ENCODE measurements around the gene BCL11B.

Gene BCL11B

DNA sequence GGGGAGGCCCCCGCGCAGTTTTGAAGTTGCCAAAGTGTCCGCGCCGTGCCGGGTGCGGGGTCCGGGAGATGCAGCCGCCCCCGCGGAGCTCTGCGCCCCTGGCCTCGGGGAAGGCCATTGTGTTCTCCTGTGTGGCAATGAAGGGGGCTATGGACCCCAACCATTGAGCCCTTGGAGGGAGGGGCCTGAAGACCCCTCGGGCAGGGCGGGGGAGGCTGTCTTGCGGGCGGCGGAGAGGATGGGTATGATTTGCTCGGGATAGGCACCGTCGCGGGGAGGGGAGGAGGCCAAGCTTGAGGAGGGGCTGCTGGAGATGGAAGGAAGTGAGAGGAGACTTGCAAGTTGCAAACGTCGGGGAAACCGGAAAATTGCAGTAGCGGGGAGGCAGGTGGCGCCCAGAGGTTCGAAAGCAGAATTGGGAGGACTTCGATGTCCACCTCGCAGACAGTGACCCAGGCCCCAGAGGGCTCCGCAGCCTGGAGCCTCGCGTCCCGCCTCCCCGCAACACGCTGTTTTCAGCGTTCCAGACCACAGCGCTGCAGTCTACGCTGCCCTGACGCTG is 25.4 kb downstream of the BCL11B start:
- peak overlapping the region; percentile 81 for H3K4me3 Mint-ChIP-seq
- H3K27ac Mint-ChIP-seq = peak overlapping the region; percentile 97
- peaks cover 8% of the 10 kb centered on the region for H3K36me3 Mint-ChIP-seq (ENCODE audit: low read depth)
- ATAC-seq = no peak
- no peaks in the 10 kb centered on the region for H3K27me3 Mint-ChIP-seq
- DNase-seq = peak; percentile 44
- peaks cover 88% of the 10 kb centered on the region for H3K4me1 Mint-ChIP-seq
- no peaks in the 10 kb centered on the region for H3K9me3 Mint-ChIP-seq

DNA sequence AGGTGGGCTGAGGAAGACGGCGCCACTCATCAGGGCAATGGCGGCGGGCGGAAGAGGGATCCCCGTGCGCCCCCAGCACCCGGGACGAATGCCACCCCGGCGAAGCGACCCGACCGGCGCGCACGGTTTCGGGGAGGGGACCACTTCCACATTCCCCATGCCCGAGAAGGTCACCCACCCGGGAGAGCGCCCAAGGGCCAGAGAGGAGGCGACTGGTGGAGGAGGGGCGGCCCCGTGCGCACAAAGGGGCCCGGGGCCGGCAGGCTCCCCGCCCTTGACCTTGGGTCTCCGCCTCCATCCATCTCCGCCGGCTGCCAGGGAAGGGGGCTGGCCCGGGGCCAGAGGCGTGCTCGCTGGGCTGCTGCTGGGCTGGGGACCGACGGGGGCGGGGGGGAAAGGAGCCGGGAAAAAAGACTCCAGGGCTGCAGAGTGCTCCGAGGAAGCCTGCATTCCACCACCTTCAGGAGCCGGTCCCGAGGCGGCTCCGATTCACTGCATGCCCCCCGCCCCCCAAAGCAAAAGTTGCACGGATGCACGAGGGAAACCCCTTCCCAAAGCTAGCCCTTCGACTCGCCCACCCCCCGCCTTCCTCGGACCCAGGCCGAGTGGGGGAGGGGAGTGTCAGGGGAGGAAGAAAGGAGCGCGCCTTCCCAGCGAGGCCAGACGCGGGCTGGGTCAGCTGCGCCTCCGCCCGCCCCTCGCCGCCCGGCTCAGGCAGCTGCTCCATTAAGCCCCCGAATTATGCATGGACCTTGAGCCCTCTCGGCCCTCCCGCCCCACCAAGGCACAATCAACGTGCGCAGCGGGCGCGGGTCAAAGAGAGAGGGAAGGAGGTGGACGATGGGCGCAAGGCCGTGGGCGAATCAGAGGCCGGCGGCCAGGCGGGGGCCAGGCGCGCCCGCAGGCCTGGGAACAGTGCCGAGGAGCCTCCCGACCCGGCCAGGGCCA is 26.2 kb downstream of the BCL11B start:
- H3K9me3 Mint-ChIP-seq = no peaks in the 10 kb centered on the region
- DNase-seq (peak; percentile 46), ATAC-seq (no peak)
- H3K36me3 Mint-ChIP-seq (ENCODE audit: low read depth) = peaks cover 6% of the 10 kb centered on the region
- H3K27ac Mint-ChIP-seq = peak overlapping the region; percentile 85
- H3K27me3 Mint-ChIP-seq = no peaks in the 10 kb centered on the region
- peaks cover 88% of the 10 kb centered on the region for H3K4me1 Mint-ChIP-seq
- peak overlapping the region; percentile 81 for H3K4me3 Mint-ChIP-seq

DNA sequence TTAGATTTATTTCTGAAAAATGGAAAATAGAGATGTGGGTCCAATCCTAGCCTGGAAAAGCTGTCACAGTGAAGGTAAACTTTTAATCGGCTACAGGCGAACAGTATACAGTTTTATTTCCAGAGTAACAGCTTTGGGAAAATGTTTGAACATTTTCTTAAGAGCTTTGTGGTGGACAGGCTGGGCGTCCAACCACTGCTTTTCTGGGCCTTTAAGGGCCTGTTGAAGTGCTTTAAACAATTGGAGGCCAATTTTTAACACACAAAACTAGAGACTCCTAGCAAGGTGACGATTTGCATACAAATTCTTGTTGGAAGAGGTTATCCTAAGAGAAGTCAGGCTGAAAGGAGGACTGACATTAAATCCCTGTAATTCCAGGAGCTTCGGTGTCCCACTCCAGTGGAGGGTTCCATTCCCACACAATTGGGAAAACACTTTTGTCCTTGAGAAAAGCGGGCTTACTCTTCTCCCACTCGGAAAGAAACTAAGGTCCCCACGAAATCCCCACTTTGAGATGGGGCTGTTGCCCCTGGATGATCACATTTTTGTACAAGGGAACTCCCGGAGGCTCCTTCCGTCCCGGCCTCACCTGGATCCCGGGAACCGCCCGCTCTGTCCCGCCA is 26.9 kb downstream of the BCL11B start:
- no peaks in the 10 kb centered on the region for H3K9me3 Mint-ChIP-seq
- H3K36me3 Mint-ChIP-seq (ENCODE audit: low read depth) = peaks cover 4% of the 10 kb centered on the region
- H3K27ac Mint-ChIP-seq = peak overlapping the region; percentile 85
- H3K4me3 Mint-ChIP-seq = peak overlapping the region; percentile 81
- H3K4me1 Mint-ChIP-seq = peaks cover 88% of the 10 kb centered on the region
- DNase-seq (no peak), ATAC-seq (no peak)
- H3K27me3 Mint-ChIP-seq = no peaks in the 10 kb centered on the region

DNA sequence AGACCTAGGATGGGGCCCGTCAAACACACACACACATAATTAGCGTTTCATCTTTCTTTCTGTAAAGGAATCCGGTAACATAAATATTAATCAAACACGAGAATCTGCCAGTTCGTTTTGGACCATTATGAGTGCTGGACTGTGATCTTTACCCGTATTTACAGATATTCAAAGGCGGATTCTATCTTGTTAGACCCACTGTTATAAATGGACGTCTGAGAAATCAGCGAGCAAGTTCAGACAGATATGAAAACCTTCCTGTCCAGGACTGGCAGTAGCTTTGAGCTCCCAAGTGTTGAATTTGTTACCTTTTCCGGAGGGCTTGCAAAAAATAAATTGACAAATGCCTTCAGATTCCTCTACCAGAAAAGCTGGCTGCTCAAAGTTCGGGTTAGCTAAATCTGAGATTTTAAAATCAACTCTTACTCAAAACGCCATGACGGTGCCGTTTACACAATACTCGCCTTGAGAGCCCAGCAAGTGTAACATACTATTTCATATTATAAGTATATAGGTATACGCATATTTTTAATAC is 27.6 kb downstream of the BCL11B start:
- Mint-ChIP-seq H3K4me3 (peak overlapping the region; percentile 81), H3K27me3 (no peaks in the 10 kb centered on the region), H3K4me1 (peaks cover 89% of the 10 kb centered on the region), H3K27ac (peak overlapping the region; percentile 85), H3K36me3 (ENCODE audit: low read depth) (peaks cover under 1% of the 10 kb centered on the region), H3K9me3 (no peaks in the 10 kb centered on the region)
- ATAC-seq (no peak), DNase-seq (no peak)

DNA sequence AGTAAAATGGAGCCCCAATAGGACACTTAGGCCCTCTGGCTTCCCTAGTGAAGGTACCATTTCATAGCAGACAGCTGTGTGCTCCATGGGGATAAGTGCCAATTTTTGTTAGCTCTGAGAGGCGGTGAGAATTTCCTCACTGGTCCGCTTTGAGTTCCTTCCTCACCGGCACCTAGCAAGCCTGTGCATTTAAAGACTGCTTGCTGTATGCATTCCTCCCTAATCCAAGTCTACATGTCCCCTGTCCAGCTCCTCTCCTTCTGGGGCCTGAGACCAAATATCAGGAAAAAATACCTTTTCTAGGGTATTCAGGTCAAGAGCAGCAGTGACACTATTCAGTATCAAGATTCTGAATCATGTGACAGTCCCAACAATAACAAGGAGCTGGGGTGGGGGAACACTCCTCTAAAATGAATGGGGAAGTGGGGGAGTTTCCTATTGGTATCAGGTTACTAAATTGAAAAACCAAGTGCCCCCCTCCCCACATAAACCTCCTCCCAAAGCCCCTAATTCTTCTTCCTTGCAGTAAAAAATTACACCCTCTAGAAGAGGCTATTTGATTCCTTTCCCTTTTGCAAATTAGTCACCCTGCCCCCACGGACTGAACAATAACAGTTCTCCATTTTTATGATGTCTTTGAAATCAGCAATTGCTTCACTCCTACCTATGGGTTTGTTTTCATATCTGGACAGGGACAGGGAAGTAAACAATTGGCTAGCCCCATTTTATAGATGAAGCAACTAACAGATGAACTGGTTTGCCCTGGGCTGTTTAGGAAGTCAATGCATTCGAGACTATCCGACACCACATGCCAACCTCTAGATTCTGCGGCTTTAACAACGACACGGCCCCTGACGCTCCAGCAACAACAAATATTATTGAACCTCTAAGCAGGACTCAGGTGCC is 28.9 kb downstream of the BCL11B start:
- DNase-seq (no peak), ATAC-seq (no peak)
- Mint-ChIP-seq H3K4me3 (peak overlapping the region; percentile 81), H3K4me1 (peaks cover 89% of the 10 kb centered on the region), H3K36me3 (ENCODE audit: low read depth) (peaks cover 4% of the 10 kb centered on the region), H3K9me3 (no peaks in the 10 kb centered on the region), H3K27me3 (no peaks in the 10 kb centered on the region), H3K27ac (peak overlapping the region; percentile 85)

DNA sequence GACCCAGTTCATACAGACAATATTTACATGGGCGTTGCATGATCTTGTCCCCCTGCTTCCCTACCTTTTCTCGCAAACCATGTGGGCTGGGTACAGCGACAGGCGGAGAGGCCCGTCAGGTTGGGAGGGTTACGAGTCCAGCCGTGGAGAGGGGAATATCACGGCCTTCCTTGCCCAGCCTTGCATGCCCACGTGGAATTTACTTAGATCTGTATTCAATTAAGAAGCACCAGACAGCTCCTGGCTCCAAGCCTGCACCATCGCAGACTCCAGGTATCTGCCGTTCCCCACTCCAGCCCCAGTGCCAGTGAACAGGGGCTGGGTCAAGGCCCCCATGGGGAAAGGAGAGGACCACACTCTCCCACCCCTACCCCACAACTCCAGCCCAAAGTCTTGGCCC is 29.8 kb downstream of the BCL11B start:
- peaks cover 8% of the 10 kb centered on the region for H3K36me3 Mint-ChIP-seq (ENCODE audit: low read depth)
- ATAC-seq = no peak
- H3K9me3 Mint-ChIP-seq = no peaks in the 10 kb centered on the region
- no peaks in the 10 kb centered on the region for H3K27me3 Mint-ChIP-seq
- peaks cover 89% of the 10 kb centered on the region for H3K4me1 Mint-ChIP-seq
- H3K27ac Mint-ChIP-seq = peak overlapping the region; percentile 85
- no peak for DNase-seq
- peak overlapping the region; percentile 81 for H3K4me3 Mint-ChIP-seq

DNA sequence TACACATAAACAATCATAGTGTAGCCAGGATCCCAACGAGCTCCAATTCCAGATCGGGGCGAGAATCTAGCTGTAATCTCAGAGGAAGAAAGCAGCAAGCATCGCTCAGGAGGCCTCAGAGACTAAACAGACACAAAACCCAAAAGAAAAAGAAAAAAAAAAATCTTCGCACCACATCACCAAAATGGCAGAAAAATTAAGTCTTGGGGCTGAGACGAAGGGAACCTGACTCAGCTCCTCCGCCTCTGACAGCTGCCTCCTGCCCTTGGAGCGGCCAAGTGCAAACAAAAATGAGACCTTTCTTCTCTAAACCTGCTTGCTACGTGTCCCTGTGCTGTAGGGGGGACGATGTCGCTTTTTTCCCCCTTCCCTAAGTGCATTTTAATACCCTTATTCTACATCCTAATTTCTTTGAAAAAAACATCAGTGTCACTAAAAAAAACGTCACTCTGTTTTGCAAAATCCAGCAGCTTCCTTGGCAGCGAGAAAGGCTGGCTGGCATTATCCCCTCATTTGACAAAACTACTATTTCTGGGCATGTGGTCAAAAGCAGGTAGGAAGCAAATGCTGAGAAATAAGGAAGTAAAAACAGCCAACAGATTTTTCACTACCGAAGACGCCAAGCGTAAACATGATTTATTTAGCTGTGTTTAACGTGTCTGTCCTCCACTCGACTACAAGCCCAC is 30.5 kb downstream of the BCL11B start:
- DNase-seq = no peak
- H3K27me3 Mint-ChIP-seq = no peaks in the 10 kb centered on the region
- ATAC-seq = peak; percentile 39
- peaks cover 89% of the 10 kb centered on the region for H3K4me1 Mint-ChIP-seq
- H3K27ac Mint-ChIP-seq = peak overlapping the region; percentile 85
- no peaks in the 10 kb centered on the region for H3K9me3 Mint-ChIP-seq
- H3K36me3 Mint-ChIP-seq (ENCODE audit: low read depth) = peaks cover 8% of the 10 kb centered on the region
- peak overlapping the region; percentile 81 for H3K4me3 Mint-ChIP-seq

DNA sequence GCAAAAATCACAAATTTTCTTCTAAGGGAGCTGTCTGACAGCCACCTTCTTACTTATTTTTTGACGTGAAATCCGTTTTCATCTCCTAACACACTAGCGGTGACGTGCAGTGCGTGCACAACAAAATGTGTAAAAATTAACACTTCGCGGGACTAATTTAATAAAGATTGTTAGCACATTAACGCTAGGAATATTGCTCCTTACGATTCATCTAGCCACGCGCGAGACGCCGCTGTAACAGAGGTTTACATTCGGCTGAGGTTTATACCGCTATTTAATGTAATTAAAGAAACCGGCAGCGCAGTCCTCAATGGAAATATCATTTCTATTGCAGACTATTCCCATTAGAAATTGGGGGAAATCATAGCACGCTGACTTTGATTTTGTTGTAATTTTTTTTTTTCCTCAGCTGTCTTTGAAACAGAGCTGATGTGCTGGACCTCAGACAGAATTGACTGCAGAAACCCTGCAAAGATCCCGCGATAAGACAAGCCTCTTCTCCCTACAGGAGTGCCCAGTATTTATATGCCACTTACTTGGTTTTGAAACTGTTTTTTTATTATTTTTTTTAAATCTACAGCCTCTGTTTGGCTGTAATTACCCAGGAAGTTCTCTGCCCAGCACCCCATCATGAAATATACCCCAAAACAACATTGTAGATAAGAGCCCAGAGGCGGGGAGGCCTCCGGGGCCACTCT is 31.2 kb downstream of the BCL11B start:
- Mint-ChIP-seq H3K27ac (peak overlapping the region; percentile 85), H3K4me3 (peak overlapping the region; percentile 81), H3K4me1 (peaks cover 96% of the 10 kb centered on the region), H3K27me3 (no peaks in the 10 kb centered on the region), H3K36me3 (ENCODE audit: low read depth) (peaks cover 8% of the 10 kb centered on the region), H3K9me3 (no peaks in the 10 kb centered on the region)
- no peak for ATAC-seq
- DNase-seq = no peak

DNA sequence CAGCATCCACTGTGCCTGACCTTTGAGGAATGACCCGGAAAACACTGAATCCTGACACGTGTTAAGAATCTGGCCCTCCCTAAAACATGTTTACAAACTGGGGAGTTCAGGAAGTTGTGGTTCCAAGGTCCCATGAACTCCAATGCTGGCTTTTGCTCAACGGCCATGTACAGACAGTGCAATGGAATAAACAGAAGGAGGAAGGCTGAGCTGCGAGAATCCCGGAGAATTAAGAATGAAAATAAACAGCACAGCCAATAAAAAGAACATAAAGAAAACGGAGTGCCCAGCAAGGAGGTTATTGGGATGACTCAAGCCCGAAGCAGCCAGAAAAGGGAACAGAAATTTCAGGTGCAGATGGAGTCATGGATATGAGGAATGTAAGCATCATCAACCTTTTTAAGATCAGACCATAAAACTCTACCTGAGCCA is 32.3 kb downstream of the BCL11B start:
- H3K27ac Mint-ChIP-seq = peak overlapping the region; percentile 85
- H3K27me3 Mint-ChIP-seq = no peaks in the 10 kb centered on the region
- DNase-seq (no peak), ATAC-seq (no peak)
- no peaks in the 10 kb centered on the region for H3K9me3 Mint-ChIP-seq
- H3K36me3 Mint-ChIP-seq (ENCODE audit: low read depth) = peaks cover 10% of the 10 kb centered on the region
- H3K4me1 Mint-ChIP-seq = peaks cover 98% of the 10 kb centered on the region
- H3K4me3 Mint-ChIP-seq = peak overlapping the region; percentile 81

DNA sequence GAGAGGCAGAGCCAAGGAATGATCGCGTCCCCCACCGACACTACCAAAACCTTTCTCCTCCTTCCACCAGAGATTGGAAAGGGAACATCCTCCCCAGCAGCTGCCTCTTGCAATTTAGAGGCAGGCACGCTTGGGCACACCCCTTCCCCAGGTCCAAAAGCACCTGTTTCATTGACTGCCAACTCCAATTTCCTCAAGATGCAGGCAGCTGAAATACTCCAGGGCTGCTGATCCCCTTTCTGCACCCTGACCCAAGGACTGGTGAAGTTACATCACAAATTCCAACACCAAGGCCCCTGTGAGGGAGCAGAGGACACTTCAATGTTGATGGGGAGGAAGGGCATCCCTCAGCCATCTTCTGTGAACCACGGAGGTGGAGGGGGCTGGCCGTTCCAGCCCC is 33.8 kb downstream of the BCL11B start:
- H3K9me3 Mint-ChIP-seq = no peaks in the 10 kb centered on the region
- H3K27ac Mint-ChIP-seq = peak overlapping the region; percentile 85
- ATAC-seq (no peak), DNase-seq (no peak)
- H3K4me1 Mint-ChIP-seq = peaks cover 99% of the 10 kb centered on the region
- H3K27me3 Mint-ChIP-seq = no peaks in the 10 kb centered on the region
- peak overlapping the region; percentile 72 for H3K4me3 Mint-ChIP-seq
- peaks cover 10% of the 10 kb centered on the region for H3K36me3 Mint-ChIP-seq (ENCODE audit: low read depth)

DNA sequence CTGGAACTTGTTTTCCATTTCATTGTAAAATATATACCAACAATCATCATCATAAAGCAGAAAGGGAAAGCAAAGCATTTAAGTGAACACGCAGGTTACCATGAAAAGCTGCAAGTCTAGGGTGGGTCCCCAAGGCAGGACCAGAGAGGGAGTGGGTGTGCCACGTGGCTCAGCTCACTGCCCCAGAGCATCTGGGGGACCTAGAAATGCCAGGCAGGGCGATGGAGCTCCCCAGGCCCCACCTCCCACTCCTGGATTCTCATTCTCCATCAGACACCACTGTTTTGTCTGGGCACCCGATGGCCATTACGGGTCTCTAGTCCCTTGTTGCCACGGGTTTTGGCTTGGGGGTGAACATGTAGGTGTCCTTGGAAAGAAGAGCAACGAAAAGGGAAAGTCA is 34.7 kb downstream of the BCL11B start:
- no peaks in the 10 kb centered on the region for H3K27me3 Mint-ChIP-seq
- ATAC-seq = no peak
- peaks cover 99% of the 10 kb centered on the region for H3K4me1 Mint-ChIP-seq
- peaks cover 10% of the 10 kb centered on the region for H3K36me3 Mint-ChIP-seq (ENCODE audit: low read depth)
- DNase-seq = no peak
- no peaks in the 10 kb centered on the region for H3K9me3 Mint-ChIP-seq
- H3K27ac Mint-ChIP-seq = peak overlapping the region; percentile 85
- peak overlapping the region; percentile 72 for H3K4me3 Mint-ChIP-seq

DNA sequence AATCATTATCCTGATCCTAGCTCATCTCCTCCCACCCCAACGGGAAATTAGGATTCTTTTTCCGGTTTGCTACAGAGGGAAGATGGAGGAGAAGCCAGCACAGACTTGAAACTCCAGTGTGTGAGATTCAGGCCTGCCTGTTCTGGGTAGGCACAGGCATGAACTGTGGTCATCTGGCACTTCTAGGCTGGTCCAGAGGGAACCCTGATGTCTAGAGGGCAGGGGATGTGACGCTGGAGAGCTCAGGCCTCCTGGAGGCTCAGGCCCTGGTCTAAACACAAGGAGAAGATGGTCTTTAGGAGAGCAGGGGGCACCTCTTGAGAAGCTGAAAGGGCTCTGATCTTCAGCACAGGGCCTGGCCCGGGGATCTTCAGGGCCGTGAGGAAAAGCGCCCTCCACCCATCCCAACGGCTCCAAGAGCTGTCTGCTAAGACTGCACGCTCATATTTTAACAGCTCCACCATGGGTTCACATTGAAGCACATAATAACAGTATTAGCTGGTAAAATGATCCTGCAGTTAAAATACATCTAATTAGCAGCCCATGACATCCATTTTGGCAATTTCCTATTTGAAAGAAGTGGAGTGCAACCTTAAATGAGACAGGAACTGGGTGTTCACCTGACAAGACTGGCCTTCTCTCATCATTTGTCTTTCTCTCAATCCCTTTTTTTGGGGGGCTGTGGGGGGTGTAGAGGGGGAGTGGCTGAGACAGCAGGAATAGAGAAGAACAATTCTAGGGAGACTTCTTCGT is 35.4 kb downstream of the BCL11B start:
- H3K27me3 Mint-ChIP-seq = no peaks in the 10 kb centered on the region
- no peaks in the 10 kb centered on the region for H3K9me3 Mint-ChIP-seq
- peaks cover 10% of the 10 kb centered on the region for H3K36me3 Mint-ChIP-seq (ENCODE audit: low read depth)
- no peak for DNase-seq
- peaks cover 98% of the 10 kb centered on the region for H3K4me1 Mint-ChIP-seq
- H3K27ac Mint-ChIP-seq = peak overlapping the region; percentile 85
- ATAC-seq = no peak
- H3K4me3 Mint-ChIP-seq = peak overlapping the region; percentile 72
